Measurements from ENCODE around the gene RAMP3. TPM values are rescaled to one million over a fixed set of nuclear protein-coding genes. Genes with fewer than 3 reads are reported as not detected.

The RAMP3 gene
- total RNA-seq, 3 donors from 2014 or later (not counting 1 experiment from before 2014, with no cell fraction given) = not detected

- Mint-ChIP-seq H3K27ac (no peak overlapping the region), H3K36me3 (no peaks in the 10 kb centered on the region), H3K27me3 (ENCODE audit: low read depth in 2 of 2) (peaks cover 8 to 12% of the 10 kb centered on the region in 2 donors), H3K9me3 (no peaks in the 10 kb centered on the region), H3K4me3 (no peak overlapping the region), H3K4me1 (peaks cover 2 to 7% of the 10 kb centered on the region in 2 donors)
- WGBS (ENCODE audit: insufficient coverage) = 85% methylated on average over 7 of the region's 9 CpGs
- no peak for DNase-seq
- no peaks in the 10 kb centered on the region for H3K9me3 ChIP-seq (ENCODE audit: control insufficient read depth, insufficient read depth, low read length)
- TF ChIP-seq CTCF (IDR thresholded peaks at IDR 0.05) = no peak
- ATAC-seq = no peak
- intact Hi-C loops (cut with micrococcal nuclease) = no loop called here
- H3K27me3 ChIP-seq (ENCODE audit: control insufficient read depth, insufficient read depth, low read length) = no peaks in the 10 kb centered on the region
- no peaks in the 10 kb centered on the region for H3K36me3 ChIP-seq (ENCODE audit: control insufficient read depth, insufficient read depth, low read length)
- no peak overlapping the region for H3K27ac ChIP-seq (ENCODE audit: low read length)
- H3K4me3 ChIP-seq (ENCODE audit: low read length) = no peak overlapping the region
- H3K4me1 ChIP-seq (ENCODE audit: control insufficient read depth, insufficient read depth, low read length) = no peaks in the 10 kb centered on the region
Observed at GRCh38 chr7:45187089-45187945, 29.7 kb downstream of the RAMP3 start.

GRCh38 chr7:45187946-45188411, 30.4 kb downstream of the RAMP3 start:
- WGBS (ENCODE audit: insufficient coverage) = 87% methylated on average over 8 of the region's 8 CpGs
- Histone ChIP-seq H3K4me1 (ENCODE audit: control insufficient read depth, insufficient read depth, low read length) (no peaks in the 10 kb centered on the region), H3K9me3 (ENCODE audit: control insufficient read depth, insufficient read depth, low read length) (no peaks in the 10 kb centered on the region), H3K36me3 (ENCODE audit: control insufficient read depth, insufficient read depth, low read length) (no peaks in the 10 kb centered on the region), H3K4me3 (ENCODE audit: low read length) (no peak overlapping the region), H3K27ac (ENCODE audit: low read length) (no peak overlapping the region), H3K27me3 (ENCODE audit: control insufficient read depth, insufficient read depth, low read length) (no peaks in the 10 kb centered on the region)
- DNase-seq (no peak), ATAC-seq (no peak)
- H3K27me3 Mint-ChIP-seq (ENCODE audit: low read depth in 2 of 2) = peaks cover 8 to 13% of the 10 kb centered on the region in 2 donors
- intact Hi-C loops (cut with micrococcal nuclease) = no loop called here
- no peak for TF ChIP-seq CTCF (IDR thresholded peaks at IDR 0.05)
- H3K9me3 Mint-ChIP-seq = no peaks in the 10 kb centered on the region
- no peaks in the 10 kb centered on the region for H3K36me3 Mint-ChIP-seq
- no peak overlapping the region for H3K27ac Mint-ChIP-seq
- no peak overlapping the region for H3K4me3 Mint-ChIP-seq
- H3K4me1 Mint-ChIP-seq = peaks cover 6 to 12% of the 10 kb centered on the region in 2 donors

DNA sequence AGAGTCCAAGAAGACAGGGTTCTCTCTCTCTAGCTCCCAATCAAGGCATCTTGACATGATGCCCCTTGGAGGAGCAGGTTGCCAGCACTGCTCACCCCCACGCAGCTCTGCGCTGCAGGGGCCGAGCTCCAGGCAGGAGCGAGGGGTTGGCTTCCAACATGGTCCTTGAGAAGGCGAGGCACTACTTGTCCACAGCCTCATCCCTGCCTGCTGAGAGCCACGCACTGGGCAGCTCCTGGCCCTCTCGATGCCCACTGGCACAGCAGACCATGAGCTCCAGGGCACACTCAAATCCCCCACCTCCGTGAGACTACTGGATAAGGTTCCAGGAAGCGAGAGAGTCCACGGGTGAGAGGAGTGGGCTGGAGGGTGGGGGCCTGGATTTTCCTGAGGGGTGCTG, 31.1 kb downstream of the RAMP3 start:
- 90% methylated on average over 10 of the region's 10 CpGs for WGBS (ENCODE audit: insufficient coverage)
- DNase-seq = no peak

More for the DNA sequence above, 31.1 kb downstream of the RAMP3 start:
- Histone ChIP-seq H3K4me1 (ENCODE audit: control insufficient read depth, insufficient read depth, low read length) (no peaks in the 10 kb centered on the region), H3K4me3 (ENCODE audit: low read length) (no peak overlapping the region), H3K36me3 (ENCODE audit: control insufficient read depth, insufficient read depth, low read length) (no peaks in the 10 kb centered on the region), H3K27ac (ENCODE audit: low read length) (no peak overlapping the region), H3K27me3 (ENCODE audit: control insufficient read depth, insufficient read depth, low read length) (no peaks in the 10 kb centered on the region), H3K9me3 (ENCODE audit: control insufficient read depth, insufficient read depth, low read length) (no peaks in the 10 kb centered on the region)
- H3K9me3 Mint-ChIP-seq = no peaks in the 10 kb centered on the region
- H3K27ac Mint-ChIP-seq = no peak overlapping the region
- peaks cover 6 to 12% of the 10 kb centered on the region in 2 donors for H3K4me1 Mint-ChIP-seq
- no peaks in the 10 kb centered on the region for H3K36me3 Mint-ChIP-seq
- intact Hi-C loops (cut with micrococcal nuclease) = no loop called here
- no peak for TF ChIP-seq CTCF (IDR thresholded peaks at IDR 0.05)
- no peak overlapping the region for H3K4me3 Mint-ChIP-seq
- H3K27me3 Mint-ChIP-seq (ENCODE audit: low read depth in 2 of 2) = peaks cover 8 to 13% of the 10 kb centered on the region in 2 donors
- ATAC-seq = no peak

Data from natural killer cell (primary cell).